Ishikawa (cell line): ENCODE results near the gene PRKN.

Experiments used
- MAX ChIP-seq: IDR thresholded peaks from 2 replicates; pipeline ENCODE4 v1.6.1; 2012
- RAD21 ChIP-seq: IDR thresholded peaks from 2 replicates; pipeline ENCODE4 v1.6.1; 2012; ENCODE audit warnings: low read depth
- TAF1 ChIP-seq: IDR thresholded peaks from 2 replicates; pipeline ENCODE4 v1.6.1; 2012; ENCODE audit warnings: low read depth, mild to moderate bottlenecking

- TF ChIP-seq MAX (no peak), RAD21 (no peak), TAF1 (no peak)
Measured at GRCh38 chr6:162332365-162332764, 395.2 kb downstream of the PRKN start.
